GM19239 (cell line): Measurements from ENCODE around the gene DPYSL5.

Source experiments
- DNase-seq: peaks from one replicate; pipeline ENCODE4 v3.0.0; 2011; ENCODE audit warnings: low spot score; ENCODE audit not compliant: insufficient read length
- FAIRE-seq: peaks from 2 replicates; lab custom pipeline; 2011; peaks lifted over from hg19 to GRCh38; lab: Jason Lieb, UNC

Gene DPYSL5

DNA sequence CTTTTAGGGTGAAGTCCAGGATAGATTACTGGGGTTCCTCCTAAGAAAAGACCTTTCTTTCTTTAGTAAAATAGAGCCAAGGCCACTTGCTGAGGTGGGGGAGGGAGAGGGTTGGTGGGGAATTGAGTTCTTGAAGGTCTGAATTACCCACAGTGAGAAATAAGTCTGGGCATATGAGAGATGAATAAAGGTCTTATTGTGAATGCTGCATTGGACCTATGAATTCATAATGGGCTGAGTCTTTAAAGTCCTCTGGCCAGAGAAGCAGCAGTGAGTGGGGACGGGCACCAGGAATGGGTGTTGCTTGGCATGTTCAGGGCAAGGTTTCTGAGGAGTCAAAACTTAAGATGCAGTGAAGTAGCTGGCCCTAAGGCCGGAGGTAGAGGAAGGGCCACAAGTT, 133.0 kb downstream of the DPYSL5 start:
- no peak for FAIRE-seq
- no peak for DNase-seq

DNA sequence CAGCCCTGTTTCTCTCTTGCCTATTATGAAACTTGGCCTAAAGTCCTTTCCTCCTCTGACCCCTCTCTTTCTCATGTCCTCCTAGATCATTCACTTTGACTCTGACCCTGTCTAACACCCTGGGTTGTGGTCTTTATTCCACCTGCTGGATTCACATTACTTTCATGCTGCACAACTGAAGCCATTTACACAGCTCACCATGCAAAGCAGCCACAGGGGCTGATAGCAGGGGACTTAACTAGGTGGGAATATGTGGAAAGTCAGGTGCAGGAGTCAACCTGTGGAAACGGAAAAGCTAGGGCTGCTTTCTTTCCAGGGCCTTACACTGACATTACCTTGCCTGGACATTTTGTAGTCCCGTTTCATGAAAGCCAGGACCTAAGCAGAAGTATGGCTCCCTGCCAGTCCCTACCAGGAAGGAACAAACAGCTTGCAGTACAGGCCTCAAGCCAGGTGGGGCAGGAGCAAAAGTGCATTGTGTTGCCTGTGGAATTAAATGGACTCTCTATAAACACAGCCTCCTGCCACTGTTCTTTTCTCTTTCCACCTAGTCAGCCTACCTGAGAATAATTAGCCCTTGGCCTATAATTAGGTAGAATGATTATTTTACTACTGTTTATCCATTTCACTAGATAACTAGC, 134.3 kb downstream of the DPYSL5 start:
- FAIRE-seq (no peak), DNase-seq (no peak)

DNA sequence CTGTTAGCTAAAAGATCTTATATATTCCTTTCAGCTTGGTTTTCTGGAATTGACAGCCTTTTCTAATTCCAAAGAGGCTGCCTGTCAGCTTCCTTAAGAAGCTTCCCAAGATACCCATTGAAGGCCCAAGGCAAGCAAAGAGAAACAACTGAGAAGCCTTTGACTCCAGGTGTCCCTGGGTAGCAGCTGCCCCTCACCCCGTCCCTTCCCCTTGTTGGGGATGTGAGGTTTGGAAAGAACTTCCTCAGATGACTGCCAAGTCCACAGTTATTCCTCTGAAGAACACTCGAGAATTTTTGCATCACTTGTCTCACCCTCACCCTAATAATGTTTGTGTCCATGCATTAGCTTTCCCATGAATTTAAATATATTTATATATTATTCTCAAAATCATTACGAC, 135.8 kb downstream of the DPYSL5 start:
- DNase-seq = no peak
- no peak for FAIRE-seq

DNA sequence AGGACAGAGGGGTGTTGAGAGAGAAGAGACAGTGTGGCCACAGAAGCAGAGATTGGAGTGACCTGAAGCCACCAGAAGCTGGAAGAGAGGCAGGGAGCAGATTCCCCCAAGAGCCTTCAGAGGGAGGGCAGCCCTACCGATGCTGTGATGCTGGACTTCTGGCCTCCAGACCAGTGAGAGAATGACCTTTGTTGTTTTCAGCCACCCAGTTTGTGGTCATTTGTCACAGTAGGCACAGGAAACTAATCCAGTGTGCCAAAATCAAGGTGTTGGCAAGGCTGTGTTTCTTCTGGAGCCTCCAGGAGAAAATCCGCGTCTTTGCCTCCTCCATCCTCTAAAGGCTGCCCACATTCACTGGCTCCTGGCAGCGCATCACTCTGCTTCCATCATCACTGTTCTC, 137.9 kb downstream of the DPYSL5 start:
- FAIRE-seq (no peak), DNase-seq (no peak)

DNA sequence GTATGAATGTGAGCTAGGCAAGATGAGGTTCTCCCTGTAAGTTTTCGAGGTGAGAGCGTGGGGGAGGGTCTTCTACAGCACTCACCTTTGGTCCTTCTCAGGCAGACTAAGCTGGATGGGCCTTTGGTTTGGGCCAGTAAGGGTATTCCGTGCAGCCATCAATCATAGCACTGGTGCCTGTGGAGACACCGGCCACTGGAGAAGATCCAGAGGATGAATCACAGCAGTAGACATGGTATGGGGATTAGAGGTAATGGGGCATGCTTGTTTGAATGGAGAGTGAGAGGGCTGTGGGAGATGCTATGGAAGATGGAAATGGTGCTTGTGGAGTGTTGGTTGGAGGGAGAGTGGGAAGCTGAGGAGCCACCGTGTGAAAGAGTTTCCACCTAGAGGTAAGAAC, 138.6 kb downstream of the DPYSL5 start:
- DNase-seq (no peak), FAIRE-seq (no peak)

DNA sequence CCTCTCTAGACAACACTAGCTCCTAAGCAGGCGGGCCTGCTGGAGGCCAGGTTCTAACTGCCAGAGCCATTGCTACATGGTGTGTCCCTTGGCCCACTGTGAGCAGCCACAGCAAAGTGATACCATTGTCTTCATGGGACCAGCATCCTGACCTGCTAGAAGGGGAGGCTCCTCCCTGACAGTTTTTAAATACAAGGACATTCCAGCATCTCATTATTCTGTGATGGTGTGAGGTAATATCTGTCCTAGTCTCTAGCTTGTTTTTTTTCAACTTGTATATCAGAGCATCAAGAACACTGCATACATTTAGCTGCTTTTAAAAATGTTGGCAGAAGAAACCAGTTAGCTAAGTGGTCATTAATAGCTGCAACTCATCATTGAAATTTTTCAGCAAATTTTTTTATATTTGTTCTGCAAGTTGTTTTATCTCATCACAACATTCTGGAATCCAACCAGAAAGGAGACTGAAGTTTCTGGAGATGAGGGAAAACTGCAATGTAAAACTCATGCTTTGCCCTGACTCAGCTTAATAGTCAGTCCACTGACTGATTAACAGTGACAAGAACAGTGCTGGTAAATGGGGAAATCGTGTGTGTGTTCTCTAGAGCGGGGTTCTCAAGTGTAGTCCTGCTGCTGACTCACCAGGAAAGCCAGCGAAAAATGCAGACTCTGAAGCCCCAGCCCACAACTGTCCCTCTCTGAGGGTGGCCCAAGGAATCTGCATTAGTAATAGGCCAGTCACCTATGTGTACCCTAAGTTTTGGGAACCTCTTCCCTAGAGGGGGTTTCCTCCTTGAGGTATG, 140.3 kb downstream of the DPYSL5 start:
- no peak for FAIRE-seq

DNA sequence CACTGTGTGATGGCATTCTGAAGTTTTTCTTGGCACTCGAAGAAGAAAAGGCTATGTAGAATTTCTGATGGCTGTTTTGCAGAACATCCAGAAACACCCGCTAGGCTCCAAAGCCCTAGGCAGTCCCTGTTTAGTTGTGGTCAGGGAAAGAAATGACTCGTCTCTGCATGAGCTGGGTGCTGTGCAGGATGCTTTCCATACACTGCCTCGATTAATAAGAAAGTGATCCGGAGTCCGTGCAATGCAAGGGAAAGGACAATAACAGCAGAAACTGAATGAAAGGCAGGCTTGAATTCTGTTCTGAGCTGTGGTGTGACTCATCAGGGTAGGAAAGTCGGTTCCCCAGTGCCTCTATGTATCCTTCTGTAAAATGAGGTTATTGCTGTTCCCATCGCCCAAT, 141.2 kb downstream of the DPYSL5 start:
- no peak for FAIRE-seq
- DNase-seq = no peak

More for the DNA sequence above, 140.3 kb downstream of the DPYSL5 start:
- no peak for DNase-seq

DNA sequence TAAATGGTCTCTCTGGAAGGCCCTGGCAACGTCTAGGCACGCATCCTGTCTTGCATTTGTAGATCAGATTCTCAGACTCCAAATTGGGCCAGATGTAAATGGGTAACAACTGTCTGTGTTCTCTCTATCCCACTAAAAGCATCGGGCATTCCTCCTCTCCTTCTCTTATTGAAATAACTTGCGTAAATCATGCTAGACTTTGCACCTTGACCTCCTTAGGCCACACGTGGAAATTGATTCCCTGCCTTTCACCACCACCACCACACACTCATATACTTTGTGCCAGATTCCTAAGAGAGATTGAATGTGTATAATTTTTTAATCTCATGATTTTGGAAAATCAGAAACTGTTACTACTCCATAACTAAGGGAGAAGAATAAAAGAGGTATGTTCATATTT, 143.8 kb downstream of the DPYSL5 start:
- FAIRE-seq (no peak), DNase-seq (no peak)

DNA sequence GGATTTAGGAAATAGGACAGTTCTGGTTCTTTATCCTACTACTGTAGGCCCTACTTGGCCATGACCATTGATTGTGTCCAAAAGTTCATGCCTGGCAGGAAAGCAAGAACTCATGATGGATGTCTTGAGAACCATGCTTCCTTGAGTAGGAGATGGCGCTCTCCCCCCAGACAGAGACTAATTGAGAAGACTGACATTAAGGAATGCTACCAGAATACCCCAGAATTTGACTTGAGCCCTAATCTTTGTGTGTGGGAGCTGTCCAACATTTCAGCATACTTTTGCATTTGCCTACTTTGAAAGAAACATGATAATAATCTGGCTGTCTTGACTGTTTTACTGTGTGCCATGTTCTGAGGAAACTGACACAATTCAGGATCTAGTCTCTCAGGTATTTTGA, 145.8 kb downstream of the DPYSL5 start:
- DNase-seq (no peak), FAIRE-seq (no peak)

DNA sequence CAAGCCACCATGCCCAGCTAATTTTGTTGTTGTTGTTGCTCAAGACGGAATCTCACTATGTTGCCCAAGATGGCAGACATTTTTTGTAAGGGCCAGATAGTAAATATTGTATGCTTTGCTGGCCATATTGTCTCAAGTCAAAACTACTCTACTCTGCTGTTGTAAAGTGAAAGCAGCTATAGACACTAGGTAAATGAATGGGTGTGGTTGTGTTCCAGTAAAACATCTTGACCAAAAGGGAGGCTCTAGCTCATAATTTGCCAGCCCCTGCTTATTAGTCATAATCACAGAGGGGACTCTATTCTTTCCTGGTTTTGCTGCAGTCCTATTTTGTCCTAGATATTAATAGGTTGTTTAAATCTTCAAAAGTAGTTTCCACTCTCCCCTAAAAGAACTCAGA, 147.1 kb downstream of the DPYSL5 start:
- FAIRE-seq = no peak

DNA sequence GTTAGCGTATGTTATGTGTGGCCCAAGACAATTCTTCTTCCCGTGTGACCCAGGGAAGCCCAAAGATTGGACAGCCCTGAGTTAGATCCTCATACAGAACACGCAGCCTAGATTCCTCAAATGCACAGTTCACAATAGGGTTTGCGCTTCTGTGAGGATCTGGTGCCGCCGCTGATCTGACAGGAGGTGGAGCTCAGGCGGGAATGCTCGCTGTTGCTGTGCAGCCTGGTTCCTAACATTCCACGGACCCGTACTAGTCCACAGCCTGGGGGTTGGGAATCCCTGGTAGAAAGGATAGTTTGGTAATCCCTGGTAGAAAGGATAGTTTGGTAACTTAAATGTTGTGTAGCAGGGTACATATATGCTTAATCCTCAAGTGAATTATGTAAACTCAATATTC, 149.5 kb downstream of the DPYSL5 start:
- no peak for DNase-seq
- FAIRE-seq = no peak

More for the DNA sequence above, 147.1 kb downstream of the DPYSL5 start:
- no peak for DNase-seq

DNA sequence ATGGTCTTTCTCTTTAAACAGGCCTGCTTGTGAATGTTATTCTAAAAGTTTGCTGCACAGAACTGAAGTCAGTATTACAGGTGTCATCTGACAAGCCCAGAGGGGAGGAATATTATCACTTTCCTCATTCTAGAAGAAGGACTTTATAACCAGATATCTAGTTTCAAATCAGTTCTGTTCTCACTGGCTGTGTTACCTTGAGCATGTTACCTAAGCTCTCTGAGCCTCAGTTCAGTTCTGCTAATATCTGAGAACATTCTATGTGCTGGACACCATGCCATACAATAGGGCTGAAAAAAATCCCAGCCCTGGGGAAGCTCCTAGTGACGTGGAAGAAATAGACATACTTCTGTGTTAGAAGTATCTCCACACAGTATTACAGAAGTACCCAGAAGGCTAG, 150.4 kb downstream of the DPYSL5 start:
- DNase-seq (no peak), FAIRE-seq (no peak)
